Mammary epithelial cell (primary cell): Measurements from ENCODE around the gene BRK1.

Source experiments
- EZH2 ChIP-seq: IDR thresholded peaks from 2 replicates; pipeline ENCODE4 v1.6.1; 2012; ENCODE audit warnings: low read length, inconsistent platforms, borderline replicate concordance
- TF ChIP-seq, protein P1 (sequence below), 2 donors: IDR thresholded peaks in 1 of 2; conservative IDR thresholded peaks in 1 of 2; 2 replicates each; pipeline ENCODE4 v1.5.1; 2011 to 2012; ENCODE audit warnings: inconsistent platforms in 2 of 2, low read length in 2 of 2, mild to moderate bottlenecking in 2 of 2, control low read depth in 1 of 2, low read depth in 1 of 2; ENCODE audit not compliant: insufficient read depth in 1 of 2; ENCODE audit errors: extremely low read depth in 1 of 2

DNA sequence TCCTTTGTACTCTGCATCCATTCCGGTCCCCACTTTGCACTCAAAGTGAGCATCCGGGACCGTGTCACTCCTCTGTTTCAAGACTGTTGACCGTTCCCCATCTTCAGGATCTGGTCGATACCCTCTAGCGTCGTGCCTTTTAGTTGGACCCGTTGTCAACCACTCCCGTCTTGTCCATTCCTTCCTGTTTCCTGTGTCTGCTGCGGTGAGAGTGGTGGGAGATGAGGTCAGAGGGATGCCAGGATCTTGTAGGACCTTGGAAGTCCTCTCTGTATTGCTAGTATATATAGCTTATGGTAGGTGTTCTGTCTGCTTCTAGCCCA is 624 bp downstream of the BRK1 start:
- TF ChIP-seq EZH2, result no peak
- TF ChIP-seq, protein P1, sequence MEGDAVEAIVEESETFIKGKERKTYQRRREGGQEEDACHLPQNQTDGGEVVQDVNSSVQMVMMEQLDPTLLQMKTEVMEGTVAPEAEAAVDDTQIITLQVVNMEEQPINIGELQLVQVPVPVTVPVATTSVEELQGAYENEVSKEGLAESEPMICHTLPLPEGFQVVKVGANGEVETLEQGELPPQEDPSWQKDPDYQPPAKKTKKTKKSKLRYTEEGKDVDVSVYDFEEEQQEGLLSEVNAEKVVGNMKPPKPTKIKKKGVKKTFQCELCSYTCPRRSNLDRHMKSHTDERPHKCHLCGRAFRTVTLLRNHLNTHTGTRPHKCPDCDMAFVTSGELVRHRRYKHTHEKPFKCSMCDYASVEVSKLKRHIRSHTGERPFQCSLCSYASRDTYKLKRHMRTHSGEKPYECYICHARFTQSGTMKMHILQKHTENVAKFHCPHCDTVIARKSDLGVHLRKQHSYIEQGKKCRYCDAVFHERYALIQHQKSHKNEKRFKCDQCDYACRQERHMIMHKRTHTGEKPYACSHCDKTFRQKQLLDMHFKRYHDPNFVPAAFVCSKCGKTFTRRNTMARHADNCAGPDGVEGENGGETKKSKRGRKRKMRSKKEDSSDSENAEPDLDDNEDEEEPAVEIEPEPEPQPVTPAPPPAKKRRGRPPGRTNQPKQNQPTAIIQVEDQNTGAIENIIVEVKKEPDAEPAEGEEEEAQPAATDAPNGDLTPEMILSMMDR (conservative IDR thresholded peaks at IDR 0.05 in 1 of 2, IDR thresholded peaks at IDR 0.05 in 1 of 2; ENCODE audit: extremely low read depth in 1 of 2, insufficient read depth in 1 of 2, low read depth in 1 of 2, low read length in 2 of 2), result no peak
